SK-N-DZ (cell line): Measurements from ENCODE around the gene TBCD. TPM values are rescaled to one million over a fixed set of nuclear protein-coding genes. Genes with fewer than 3 reads are reported as not detected.

ENCODE experiments used
- DNase-seq: peaks from one replicate; pipeline ENCODE4 v3.0.0-alpha.2; 2015; ENCODE audit warnings: low spot score
- polyA plus RNA-seq, 2 experiments: library from polyadenylated mRNA; depleted of rRNA; stranded (reverse); fragments of >200 nt; gene quantifications; 2 replicates each; pipeline ENCODE4 v1.2.3, GENCODE V29; 2014

The TBCD gene
- polyA plus RNA-seq (2014; cell fraction: cytosol; rRNA removed), result 62.0 and 86.2 TPM in 2 replicates
- 290 and 425 TPM in 2 replicates for polyA plus RNA-seq (2014; cell fraction: nucleus; rRNA removed)

- DNase-seq, result peak; percentile 92
Observed at GRCh38 chr17:82751571-82752370, at the start of gene TBCD. TSS of gene TBCD (plus strand) at chr17:82752065. CDS start at chr17:82752194, 129 bp downstream.

DNA sequence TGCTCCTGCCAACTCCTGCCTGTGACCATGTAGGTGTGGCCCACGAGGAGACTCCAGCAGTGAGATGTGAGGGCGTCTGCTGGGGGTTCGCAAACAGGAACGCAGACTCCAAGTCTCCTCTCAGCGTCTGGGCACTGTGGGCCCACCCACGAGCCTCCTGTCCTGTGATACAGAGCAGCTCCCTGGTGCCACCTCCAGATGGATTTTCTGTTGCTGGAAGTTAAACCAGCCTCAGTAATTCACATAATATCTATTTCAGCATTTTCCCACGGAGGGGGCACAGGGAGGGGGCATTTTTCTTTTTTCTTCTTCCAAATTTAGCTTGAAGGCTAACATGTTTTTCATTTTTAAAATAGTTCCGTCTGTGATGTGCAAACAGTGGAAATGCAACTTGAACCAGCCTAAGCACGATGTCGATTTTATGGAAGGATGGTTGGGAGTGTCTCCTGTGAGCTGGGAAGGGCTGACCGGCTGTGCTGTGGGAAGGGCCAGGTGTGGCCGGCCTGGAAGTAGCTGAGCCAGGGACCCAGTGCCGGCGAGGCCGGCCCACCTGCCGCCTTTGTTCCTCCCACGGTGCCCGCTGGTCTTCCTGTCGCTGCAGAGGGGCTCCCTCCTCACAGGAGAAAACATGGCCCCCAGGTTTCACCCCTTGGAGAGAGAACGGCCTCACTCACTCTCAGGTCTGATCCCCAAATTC lies 49.5 kb upstream of the TBCD start:
- no peak for DNase-seq

GRCh38 chr17:82703036-82703745 lies 48.7 kb upstream of the TBCD start:
- DNase-seq, result no peak

GRCh38 chr17:82703935-82704865 lies 47.7 kb upstream of the TBCD start:
- no peak for DNase-seq

GRCh38 chr17:82704886-82705285 lies 47.0 kb upstream of the TBCD start:
- DNase-seq, result no peak

DNA sequence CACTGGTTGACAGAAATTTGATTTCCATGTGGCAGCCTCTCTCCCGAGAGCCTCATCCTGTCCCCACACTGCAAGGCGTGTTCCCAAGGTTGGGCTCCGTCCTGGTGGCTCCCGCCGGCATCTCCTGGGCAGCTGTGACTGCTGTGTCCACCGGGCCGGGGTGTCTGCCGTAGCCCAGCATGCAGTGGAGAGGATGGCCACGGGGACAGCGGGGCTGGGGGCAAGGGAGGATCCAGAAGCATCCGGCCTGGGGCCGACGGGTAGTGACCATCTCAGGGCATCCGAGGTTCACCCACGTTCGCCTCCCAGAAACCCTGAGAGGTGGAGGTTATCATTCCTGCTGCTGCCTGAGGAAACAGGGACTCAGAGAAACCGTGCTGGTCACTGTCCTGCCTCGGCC lies 46.1 kb upstream of the TBCD start:
- no peak for DNase-seq

DNA sequence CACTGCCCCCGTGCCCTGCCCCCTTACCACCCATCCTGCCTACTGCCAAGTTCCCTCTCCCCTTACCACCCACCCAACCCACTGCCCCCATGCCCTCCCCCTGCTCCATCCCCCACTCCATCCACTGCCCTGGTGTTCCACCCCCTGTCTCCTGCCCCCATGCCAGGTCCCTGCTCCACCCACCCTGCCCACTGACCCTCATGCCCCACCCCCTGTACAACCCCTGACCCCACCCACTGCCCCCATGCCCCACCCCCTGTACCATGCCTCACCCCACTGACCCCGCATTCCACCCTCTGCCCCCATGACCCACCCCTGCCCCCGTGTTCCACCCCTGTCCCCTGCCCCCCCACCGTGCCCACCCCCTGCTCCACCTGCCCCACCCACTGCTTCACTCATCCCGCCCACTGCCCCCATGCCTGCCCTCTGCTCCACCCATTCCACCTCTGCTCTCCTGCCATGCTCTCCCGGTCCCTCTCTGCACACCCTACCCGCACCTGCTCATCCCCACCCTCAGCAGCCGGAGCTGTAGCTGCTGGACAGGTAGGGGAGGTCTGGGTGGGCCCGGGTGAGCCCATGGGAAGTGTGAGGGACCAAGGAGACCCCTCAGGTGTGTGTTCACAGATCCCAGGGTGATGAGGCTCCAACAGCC lies 42.7 kb upstream of the TBCD start:
- DNase-seq, result no peak

DNA sequence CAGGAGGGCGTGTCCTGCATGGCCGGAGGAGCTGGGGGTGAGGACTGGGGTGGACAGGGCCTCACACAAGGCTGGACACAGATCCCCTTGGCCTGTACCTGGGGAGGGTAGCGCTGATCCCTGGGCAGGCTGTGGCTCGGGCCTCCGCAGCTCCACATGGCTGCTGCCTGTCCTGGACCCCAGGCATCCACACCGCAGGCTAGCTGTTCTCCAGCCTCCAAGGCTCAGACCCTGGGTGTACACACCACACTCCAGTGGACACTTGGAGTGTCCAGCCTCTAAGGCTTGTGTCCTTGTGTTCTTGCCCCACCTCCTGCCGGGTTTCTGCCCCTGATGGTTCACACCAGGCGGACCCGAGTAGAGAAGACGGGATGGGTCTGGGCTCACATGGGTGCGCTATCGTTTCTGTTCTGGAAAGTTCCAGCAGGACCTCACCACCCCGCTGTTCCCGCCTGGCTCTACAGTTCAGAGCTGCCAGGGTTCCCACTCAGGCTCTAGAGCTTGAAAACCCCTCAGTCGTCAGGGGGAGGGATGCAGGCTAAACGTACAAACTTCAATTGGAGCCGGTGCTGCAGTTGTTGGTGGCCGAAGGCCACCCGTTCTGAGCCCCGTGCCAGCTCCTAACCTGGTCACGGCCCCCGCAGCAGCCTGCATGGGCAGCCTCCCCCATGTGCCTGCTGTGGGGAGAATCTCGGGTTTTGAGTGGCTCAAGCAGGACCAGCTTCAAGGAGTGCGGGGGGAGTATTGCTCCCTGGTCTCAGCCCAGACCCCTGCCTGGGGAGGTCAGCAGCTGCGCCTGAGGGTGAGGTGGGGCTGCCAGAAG lies 42.0 kb upstream of the TBCD start:
- DNase-seq, result no peak

- DNase-seq, result no peak
Observed at GRCh38 chr17:82710499-82711232, 41.2 kb upstream of the TBCD start.

- DNase-seq, result no peak
Observed at GRCh38 chr17:82713071-82713723, 38.7 kb upstream of the TBCD start.

DNA sequence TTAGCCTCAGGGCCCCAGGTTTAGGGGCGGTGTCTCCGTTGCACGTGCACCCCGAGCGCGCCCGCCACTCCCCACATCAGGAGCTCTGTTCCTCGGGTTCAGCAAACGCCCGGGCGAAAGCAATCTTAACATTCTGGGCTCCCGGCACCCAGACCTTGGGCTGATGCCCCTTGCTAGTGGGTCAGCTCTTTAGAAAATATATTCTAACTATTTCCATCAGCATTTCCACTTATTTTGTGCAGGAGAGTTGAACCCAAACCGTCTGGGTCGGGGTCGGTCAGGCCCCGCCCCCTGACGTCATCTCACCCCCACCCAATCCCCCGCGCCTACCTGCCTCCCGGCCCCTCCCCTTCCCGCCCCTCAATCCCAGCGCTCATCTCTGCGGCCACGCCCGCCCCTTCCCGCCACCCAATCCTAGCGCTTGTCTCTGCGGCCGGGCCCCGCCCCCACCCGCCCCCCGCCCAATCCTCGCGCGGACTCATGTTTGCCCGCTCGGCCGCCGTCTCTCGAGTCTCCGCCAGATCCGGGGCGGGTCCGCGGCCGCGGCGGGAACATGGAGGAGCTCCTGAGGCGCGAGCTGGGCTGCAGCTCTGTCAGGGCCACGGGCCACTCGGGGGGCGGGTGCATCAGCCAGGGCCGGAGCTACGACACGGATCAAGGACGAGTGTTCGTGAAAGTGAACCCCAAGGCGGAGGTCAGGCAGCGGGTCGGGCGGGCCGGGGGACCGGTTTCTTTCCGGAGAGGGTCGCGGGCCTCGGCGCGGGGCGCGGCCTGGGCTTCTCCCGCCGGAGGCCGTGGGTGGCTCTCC lies 35.5 kb upstream of the TBCD start, which contains the start of gene FN3KRP:
Gene FN3KRP (plus strand): TSS at position 504 of the 808 bp plus-strand sequence. CDS start 50 bp downstream, at position 554.
- peak; percentile 88 for DNase-seq

- DNase-seq, result no peak
Observed at GRCh38 chr17:82718986-82719685, 32.7 kb upstream of the TBCD start.

DNA sequence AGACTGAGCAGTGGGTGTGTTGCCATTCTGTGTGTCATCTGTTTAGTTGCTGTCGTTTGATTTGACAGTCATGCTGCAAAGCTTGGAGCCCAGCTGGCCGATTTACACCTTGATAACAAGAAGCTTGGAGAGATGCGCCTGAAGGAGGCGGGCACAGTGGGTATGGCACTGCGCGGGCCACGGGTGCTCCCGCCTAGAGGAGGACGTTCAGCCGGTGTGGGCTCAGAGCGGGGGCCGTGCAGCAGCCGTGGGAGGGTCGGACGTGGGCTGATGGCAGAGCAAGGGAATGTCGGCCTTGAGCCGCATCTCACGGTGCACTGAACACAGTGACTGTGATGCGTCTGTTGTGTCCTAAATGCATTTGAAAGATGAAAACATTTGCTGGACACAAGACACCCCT lies 31.7 kb upstream of the TBCD start:
- DNase-seq, result no peak

DNA sequence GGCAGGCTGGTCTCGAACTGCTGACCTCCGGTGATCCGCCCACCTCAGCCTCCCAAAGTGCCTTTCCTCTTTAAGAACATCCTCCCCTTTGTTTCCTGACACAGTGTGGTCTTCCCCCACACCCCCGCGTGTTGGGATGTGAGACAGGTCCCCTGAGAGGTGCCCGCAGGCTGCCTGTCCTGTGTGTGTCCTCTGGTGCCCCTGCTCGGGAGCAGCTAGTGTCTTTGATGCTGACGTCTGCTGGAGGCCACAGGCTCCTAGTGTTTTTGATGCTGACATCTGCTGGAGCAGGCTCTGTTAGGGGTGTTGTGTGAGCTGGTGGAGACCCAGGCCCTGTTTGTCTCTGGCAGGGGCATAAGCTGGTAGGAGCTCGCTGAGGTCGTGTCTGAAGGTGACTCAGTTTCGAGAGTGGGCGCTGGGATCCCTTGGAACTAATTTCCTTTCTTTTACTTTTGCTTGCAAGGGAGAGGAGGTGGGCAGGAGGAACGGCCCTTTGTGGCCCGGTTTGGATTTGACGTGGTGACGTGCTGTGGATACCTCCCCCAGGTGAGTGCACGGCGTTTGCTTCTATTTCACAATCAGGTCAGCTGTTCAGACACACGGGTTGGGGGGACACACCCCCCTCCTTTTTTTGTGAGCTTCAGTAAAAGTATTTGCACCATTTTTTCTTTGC lies 29.4 kb upstream of the TBCD start:
- no peak for DNase-seq

DNA sequence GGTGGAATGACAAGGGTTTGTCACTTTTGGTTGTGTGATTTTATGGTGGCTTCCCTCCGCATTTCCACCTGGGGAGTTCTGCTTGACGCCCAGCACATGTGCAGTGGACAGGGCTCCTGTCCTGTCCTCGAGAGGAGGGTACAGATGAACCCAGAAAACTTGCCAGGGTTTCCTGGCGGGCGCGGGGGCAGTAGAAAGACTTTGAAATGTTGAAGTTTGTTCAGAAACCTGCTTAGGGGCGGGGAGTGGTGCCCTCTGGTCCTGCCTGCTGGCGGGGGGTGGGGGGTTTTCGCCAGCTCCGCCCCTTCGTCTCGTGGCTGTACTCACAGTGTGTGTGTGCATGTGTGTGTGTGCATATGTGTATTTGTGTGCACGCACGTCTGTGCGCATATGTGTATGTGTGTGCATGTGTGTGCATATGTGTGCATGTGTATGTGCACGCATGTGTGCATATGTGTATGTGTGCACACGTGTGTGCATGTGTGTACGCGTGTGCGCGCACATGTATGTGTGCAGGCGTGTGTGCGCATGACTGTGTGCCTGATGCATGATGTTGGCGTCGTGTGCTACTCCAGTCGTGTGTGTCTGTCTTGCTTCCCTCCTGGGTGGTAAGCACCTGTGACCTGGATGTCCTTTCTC lies 28.6 kb upstream of the TBCD start:
- no peak for DNase-seq

- no peak for DNase-seq
Observed at GRCh38 chr17:82726427-82726826, 25.4 kb upstream of the TBCD start.
